HepG2 (cell line): ENCODE results near the gene ECM1.

Experiments
- ARID3A ChIP-seq: IDR thresholded peaks from 2 replicates; pipeline ENCODE4 v1.6.1; 2012; ENCODE audit warnings: low read depth, low read length, improper control_type of control experiment
- CBX2 ChIP-seq, 2 experiments: fragments of 200-600 bp in 1 of 2; sonication (generic); formaldehyde crosslinking in 1 of 2; IDR thresholded peaks; 2 replicates each; pipeline versions ENCODE4 v1.7.0 to v1.8.1; 2018 to 2022; ENCODE audit warnings: low read depth in 2 of 2, low read length in 1 of 2, mild to moderate bottlenecking in 1 of 2, missing genetic modification reagents in 1 of 2
- CTCF ChIP-seq: sonication (generic); formaldehyde crosslinking; IDR thresholded peaks from 2 replicates; pipeline ENCODE4 v1.5.0; 2020; ENCODE audit warnings: mild to moderate bottlenecking, missing genetic modification reagents, moderate library complexity
- GTF2F1 ChIP-seq: fragments of 150-350 bp; IDR thresholded peaks from 2 replicates; pipeline ENCODE4 v1.6.1; 2014; ENCODE audit warnings: low read length
- KLF9 ChIP-seq: IDR thresholded peaks from 2 replicates; pipeline ENCODE4 v1.6.1; 2016; ENCODE audit warnings: low read depth
- MAX ChIP-seq: IDR thresholded peaks from 2 replicates; pipeline ENCODE4 v1.6.1; 2012; ENCODE audit warnings: inconsistent platforms
- MAZ ChIP-seq, 2 experiments: sonication (generic) in 1 of 2; formaldehyde crosslinking in 1 of 2; IDR thresholded peaks; 2 replicates each; pipeline versions ENCODE4 v1.5.0 to v1.6.1; 2012 to 2020; ENCODE audit warnings: low read depth in 2 of 2, mild to moderate bottlenecking in 2 of 2, borderline replicate concordance in 1 of 2, improper control_type of control experiment in 1 of 2, low read length in 1 of 2, missing genetic modification reagents in 1 of 2, moderate library complexity in 1 of 2
- MXI1 ChIP-seq: IDR thresholded peaks from 3 replicates; pipeline ENCODE4 v1.6.1; 2012; ENCODE audit warnings: low read depth, low read length, inconsistent platforms, borderline replicate concordance
- POLR2AphosphoS5 ChIP-seq: IDR thresholded peaks from 2 replicates; pipeline ENCODE4 v1.6.1; 2012; ENCODE audit warnings: low read depth, low read length
- REST ChIP-seq, 2 experiments: IDR thresholded peaks; 2 replicates each; pipeline ENCODE4 v1.6.1; 2011 to 2012; ENCODE audit warnings: low read length in 2 of 2, borderline replicate concordance in 1 of 2, low read depth in 1 of 2, mild to moderate bottlenecking in 1 of 2, moderate library complexity in 1 of 2
- SMARCC2 ChIP-seq: fragments of 450-650 bp; IDR thresholded peaks from 2 replicates; pipeline ENCODE4 v1.6.1; 2017; ENCODE audit warnings: antibody characterized with exemption, mild to moderate bottlenecking
- SRF ChIP-seq: IDR thresholded peaks from 2 replicates; pipeline ENCODE4 v1.6.1; 2011; ENCODE audit warnings: mild to moderate bottlenecking, low read depth, low read length, moderate library complexity
- ZIK1 ChIP-seq: sonication (generic); formaldehyde crosslinking; IDR thresholded peaks from 2 replicates; pipeline ENCODE4 v1.5.0; 2020; ENCODE audit warnings: mild to moderate bottlenecking, low read depth, missing genetic modification reagents, borderline replicate concordance
- ZNF788 ChIP-seq: sonication (generic); formaldehyde crosslinking; IDR thresholded peaks from 2 replicates; pipeline ENCODE4 v1.5.0; 2020; ENCODE audit warnings: mild to moderate bottlenecking, missing genetic modification reagents, borderline replicate concordance

- no peak for TF ChIP-seq POLR2AphosphoS5
- TF ChIP-seq CTCF (CRISPR knock-in tag), result no peak
- TF ChIP-seq MXI1, result no peak
- no peak for TF ChIP-seq ZIK1 (CRISPR knock-in tag)
- no peak for TF ChIP-seq KLF9 (CRISPR knock-in tag)
- no peak for TF ChIP-seq ZNF788 (CRISPR knock-in tag)
- no peak for TF ChIP-seq REST (IDR thresholded peaks at IDR 0.05; ENCODE audit: borderline replicate concordance in 1 of 2, low read depth in 1 of 2, low read length in 2 of 2)
- TF ChIP-seq GTF2F1, result no peak
- TF ChIP-seq SRF, result no peak
- TF ChIP-seq CBX2 (IDR thresholded peaks at IDR 0.05; ENCODE audit: low read depth, low read length), result no peak
- no peak for TF ChIP-seq CBX2 (CRISPR knock-in tag; IDR thresholded peaks at IDR 0.05; ENCODE audit: low read depth)
- no peak for TF ChIP-seq SMARCC2
- no peak for TF ChIP-seq ARID3A
- TF ChIP-seq MAZ (IDR thresholded peaks at IDR 0.05; ENCODE audit: borderline replicate concordance, low read depth, low read length), result no peak
- no peak for TF ChIP-seq MAZ (CRISPR knock-in tag; IDR thresholded peaks at IDR 0.05; ENCODE audit: low read depth)
- no peak for TF ChIP-seq MAX
Measured at GRCh38 chr1:150555198-150555970, 47.5 kb downstream of the ECM1 start.
